Loucy (cell line): ENCODE measurements around the gene PEAK1.

Source experiments
- H2AFZ ChIP-seq: fragments of 200-600 bp; sonication (generic); 2 replicates; pipeline ENCODE4 v1.6.0; 2016; ENCODE audit warnings: antibody characterized with exemption, mild to moderate bottlenecking, low read length, moderate library complexity
- H3F3A ChIP-seq: fragments of 200-600 bp; 2 replicates; pipeline ENCODE4 v1.6.0; 2016; ENCODE audit warnings: antibody characterized with exemption, low read depth, mild to moderate bottlenecking
- H3K27me3 ChIP-seq: fragments of 200-600 bp; sonication (generic); 2 replicates; pipeline ENCODE4 v1.6.1; 2014; ENCODE audit warnings: low read length, mild to moderate bottlenecking; ENCODE audit not compliant: insufficient read depth, poor library complexity, severe bottlenecking
- H3K36me3 ChIP-seq: fragments of 200-600 bp; sonication (generic); 2 replicates; pipeline ENCODE4 v1.6.1; 2016; ENCODE audit warnings: low read length; ENCODE audit not compliant: insufficient read depth
- H3K4me1 ChIP-seq: fragments of 200-600 bp; sonication (generic); 2 replicates; pipeline ENCODE4 v1.5.1; 2014; ENCODE audit warnings: low read length, mild to moderate bottlenecking; ENCODE audit not compliant: insufficient read depth, poor library complexity, severe bottlenecking
- H3K4me2 ChIP-seq: fragments of 200-600 bp; sonication (generic); 2 replicates; pipeline ENCODE4 v1.6.0; 2014; ENCODE audit warnings: antibody characterized with exemption, low read length, low read depth, mild to moderate bottlenecking; ENCODE audit not compliant: poor library complexity, severe bottlenecking
- H3K4me3 ChIP-seq: fragments of 200-600 bp; sonication (generic); 2 replicates; pipeline ENCODE4 v1.5.1; 2014; ENCODE audit warnings: low read length, mild to moderate bottlenecking, mixed read lengths; ENCODE audit not compliant: poor library complexity, severe bottlenecking
- H3K79me2 ChIP-seq: fragments of 200-600 bp; sonication (generic); 2 replicates; pipeline ENCODE4 v1.6.1; 2014; ENCODE audit warnings: low read length; ENCODE audit not compliant: insufficient read depth
- H3K9ac ChIP-seq: fragments of 200-600 bp; sonication (generic); 2 replicates; pipeline ENCODE4 v1.6.0; 2014; ENCODE audit warnings: mild to moderate bottlenecking, low read depth, low read length, moderate library complexity; ENCODE audit not compliant: poor library complexity, severe bottlenecking
- H3K9me2 ChIP-seq: fragments of 200-600 bp; sonication (generic); replicated peaks from 2 replicates; pipeline ENCODE4 v1.6.1; 2016; ENCODE audit warnings: low read depth, low read length, mixed read lengths
- H3K9me3 ChIP-seq: fragments of 200-600 bp; sonication (generic); 2 replicates; pipeline ENCODE4 v1.6.1; 2014; ENCODE audit warnings: mild to moderate bottlenecking, antibody characterized with exemption, low read length, low read depth; ENCODE audit not compliant: insufficient read depth
- H4K20me1 ChIP-seq: fragments of 200-600 bp; sonication (generic); 2 replicates; pipeline ENCODE4 v1.6.0; 2014; ENCODE audit warnings: antibody characterized with exemption, low read length, mild to moderate bottlenecking; ENCODE audit not compliant: insufficient read depth, poor library complexity, severe bottlenecking
- CTCF ChIP-seq: fragments of 200-600 bp; sonication (generic); conservative IDR thresholded peaks from 2 replicates; pipeline ENCODE4 v1.5.1; 2014; ENCODE audit warnings: mild to moderate bottlenecking, antibody characterized with exemption, low read length
- EZH2phosphoT487 ChIP-seq: fragments of 200-600 bp; IDR thresholded peaks from 2 replicates; pipeline ENCODE4 v1.6.1; 2018; ENCODE audit warnings: antibody characterized with exemption, mild to moderate bottlenecking, moderate library complexity, borderline replicate concordance

Gene PEAK1

GRCh38 chr15:77327168-77327567, 92.7 kb downstream of the PEAK1 start:
- no peak for TF ChIP-seq CTCF
- TF ChIP-seq EZH2phosphoT487, result no peak
- Histone ChIP-seq H3K36me3 (no peaks in the 10 kb centered on the region), H4K20me1 (no peaks in the 10 kb centered on the region), H3K79me2 (no peaks in the 10 kb centered on the region), H3K4me2 (no peak overlapping the region), H3K9ac (no peak overlapping the region), H3K27me3 (no peaks in the 10 kb centered on the region), H3K4me1 (no peaks in the 10 kb centered on the region), H2AFZ (no peak overlapping the region), H3K9me3 (peaks cover 6% of the 10 kb centered on the region; the same call in 1 of the 2 replicates), H3K9me2 (no peaks in the 10 kb centered on the region), H3F3A (no peaks in the 10 kb centered on the region), H3K4me3 (no peak overlapping the region)

GRCh38 chr15:77326366-77326765, 93.5 kb downstream of the PEAK1 start:
- TF ChIP-seq EZH2phosphoT487 (no peak), CTCF (no peak)
- Histone ChIP-seq H2AFZ (no peak overlapping the region), H3K27me3 (no peaks in the 10 kb centered on the region), H3K79me2 (no peaks in the 10 kb centered on the region), H3K9ac (no peak overlapping the region), H3F3A (no peaks in the 10 kb centered on the region), H3K4me2 (no peak overlapping the region), H3K4me1 (no peaks in the 10 kb centered on the region), H4K20me1 (no peaks in the 10 kb centered on the region), H3K9me2 (no peaks in the 10 kb centered on the region), H3K4me3 (no peak overlapping the region), H3K36me3 (no peaks in the 10 kb centered on the region), H3K9me3 (peaks cover 6% of the 10 kb centered on the region; the same call in 1 of the 2 replicates)

GRCh38 chr15:77312523-77312922, 107.4 kb downstream of the PEAK1 start:
- peaks cover 30% of the 10 kb centered on the region for H3K4me1 ChIP-seq
- H3F3A ChIP-seq, result no peaks in the 10 kb centered on the region
- H2AFZ ChIP-seq, result no peak overlapping the region
- H3K9me2 ChIP-seq, result no peaks in the 10 kb centered on the region
- no peaks in the 10 kb centered on the region for H3K36me3 ChIP-seq
- H3K79me2 ChIP-seq, result 0 out of 2 replicates have a peak, but pooled peaks cover 3% of the 10 kb centered on the region
- H4K20me1 ChIP-seq, result peaks cover 5% of the 10 kb centered on the region
- H3K4me2 ChIP-seq, result no peak overlapping the region
- TF ChIP-seq EZH2phosphoT487, result no peak
- no peak for TF ChIP-seq CTCF
- H3K9ac ChIP-seq, result no peak overlapping the region
- no peak overlapping the region for H3K4me3 ChIP-seq
- no peaks in the 10 kb centered on the region for H3K27me3 ChIP-seq
- no peaks in the 10 kb centered on the region for H3K9me3 ChIP-seq
